SK-N-SH (cell line): ENCODE results near the gene FRY. TPM values are rescaled to one million over a fixed set of nuclear protein-coding genes. Genes with fewer than 3 reads are reported as not detected.

Experiments
- CTCF ChIA-PET: fragments of 300-600, 350-600 bp; formaldehyde crosslinking; extraction: SDS; loops from one replicate; lab custom pipeline; 2021; lab: Yijun Ruan, JAX
- POLR2A ChIA-PET: fragments of 350-600 bp; sonication (Branson Sonifier 250); formaldehyde crosslinking; extraction: SDS; loops from one replicate; lab custom pipeline; 2020; ENCODE audit warnings: antibody characterized with exemption, inconsistent platforms; lab: Yijun Ruan, JAX
- DNase-seq: peaks from one replicate; pipeline ENCODE4 v3.0.0; 2012
- H2AFZ ChIP-seq: fragments of 200-600 bp; sonication (generic); 2 replicates; pipeline ENCODE4 v1.8.1; 2016; ENCODE audit warnings: antibody characterized with exemption, mild to moderate bottlenecking, low read depth
- H3F3A ChIP-seq: fragments of 200-600 bp; sonication (generic); replicated peaks from 2 replicates; pipeline ENCODE3; 2016; ENCODE audit warnings: antibody characterized with exemption, mild to moderate bottlenecking; ENCODE audit not compliant: insufficient read depth
- H3K27ac ChIP-seq, 2 experiments: fragments of 200-500 bp in 1 of 2; fragments of 200-600 bp in 1 of 2; sonication (Bioruptor generic) in 1 of 2; sonication (generic), shearing (Covaris generic) in 1 of 2; 2 replicates each; pipeline versions ENCODE4 v1.5.1 to v1.6.1; 2014 to 2016; ENCODE audit warnings: low read depth in 2 of 2, inconsistent platforms in 1 of 2, low read length in 1 of 2, mild to moderate bottlenecking in 1 of 2, mixed read lengths in 1 of 2
- H3K27me3 ChIP-seq: fragments of 200-600 bp; sonication (generic), shearing (Covaris generic); 2 replicates; pipeline ENCODE4 v1.6.1; 2016; ENCODE audit warnings: mixed run types; ENCODE audit not compliant: insufficient read depth
- H3K36me3 ChIP-seq, 2 experiments: fragments of 200-500 bp in 1 of 2; fragments of 200-600 bp in 1 of 2; sonication (Bioruptor generic) in 1 of 2; sonication (generic) in 1 of 2; replicated peaks in 1 of 2; 2 replicates each; pipeline versions ENCODE3 to v1.5.1; 2014 to 2016; ENCODE audit warnings: low read length in 1 of 2, mild to moderate bottlenecking in 1 of 2; ENCODE audit not compliant: insufficient read depth in 2 of 2, control insufficient read depth in 1 of 2
- H3K4me1 ChIP-seq, 2 experiments: fragments of 200-500 bp in 1 of 2; fragments of 200-600 bp in 1 of 2; sonication (Bioruptor generic) in 1 of 2; sonication (generic), shearing (Covaris generic) in 1 of 2; 2 replicates each; pipeline versions ENCODE4 v1.5.1 to v1.6.1; 2014 to 2016; ENCODE audit warnings: low read depth in 1 of 2, low read length in 1 of 2, mixed run types in 1 of 2; ENCODE audit not compliant: insufficient read depth in 2 of 2, control insufficient read depth in 1 of 2
- H3K4me2 ChIP-seq: fragments of 200-600 bp; sonication (generic), shearing (Covaris generic); 2 replicates; pipeline ENCODE4 v1.6.1; 2017; ENCODE audit warnings: mixed run types
- H3K4me3 ChIP-seq, 2 experiments: fragments of 200-500 bp in 1 of 2; fragments of 200-600 bp in 1 of 2; sonication (Bioruptor generic) in 1 of 2; sonication (generic), shearing (Covaris generic) in 1 of 2; 2 replicates each; pipeline versions ENCODE4 v1.5.1 to v1.8.1; 2014 to 2016; ENCODE audit warnings: low read depth in 2 of 2, inconsistent platforms in 1 of 2, low read length in 1 of 2, mild to moderate bottlenecking in 1 of 2, mixed read lengths in 1 of 2, moderate library complexity in 1 of 2
- H3K79me2 ChIP-seq: fragments of 200-600 bp; sonication (generic); 2 replicates; pipeline ENCODE4 v1.8.1; 2017; ENCODE audit warnings: mild to moderate bottlenecking; ENCODE audit not compliant: insufficient read depth
- H3K9ac ChIP-seq: fragments of 200-600 bp; sonication (generic); 2 replicates; pipeline ENCODE4 v1.6.1; 2017; ENCODE audit warnings: mixed run types
- H3K9me2 ChIP-seq: fragments of 200-600 bp; sonication (generic); 2 replicates; pipeline ENCODE4 v1.6.1; 2017; ENCODE audit warnings: mixed run types
- H3K9me3 ChIP-seq: fragments of 200-600 bp; sonication (generic); 2 replicates; pipeline ENCODE4 v1.6.1; 2017; ENCODE audit warnings: mixed run types, mild to moderate bottlenecking, moderate library complexity
- H4K20me1 ChIP-seq: fragments of 200-600 bp; sonication (generic); 2 replicates; pipeline ENCODE4 v1.6.1; 2017; ENCODE audit warnings: mild to moderate bottlenecking, mixed run types; ENCODE audit not compliant: insufficient read depth
- CHD2 ChIP-seq: fragments of 150-350 bp; IDR thresholded peaks from 2 replicates; pipeline ENCODE4 v1.6.1; 2018; ENCODE audit warnings: low read length; ENCODE audit not compliant: partially characterized antibody
- EP300 ChIP-seq, 2 experiments: IDR thresholded peaks; 2 replicates each; pipeline versions ENCODE4 v1.4.0 to v1.6.1; 2012; ENCODE audit warnings: borderline replicate concordance in 1 of 2, low read depth in 1 of 2, low read length in 1 of 2
- FOXJ3 ChIP-seq: sonication (generic); formaldehyde crosslinking; IDR thresholded peaks from 2 replicates; pipeline ENCODE4 v1.5.1; 2020; ENCODE audit warnings: mild to moderate bottlenecking, missing genetic modification reagents
- GABPA ChIP-seq: IDR thresholded peaks from 2 replicates; pipeline ENCODE4 v1.4.0; 2012; ENCODE audit warnings: low read depth, mild to moderate bottlenecking
- JUND ChIP-seq: IDR thresholded peaks from 2 replicates; pipeline ENCODE4 v1.4.0; 2012
- MEF2A ChIP-seq: IDR thresholded peaks from 2 replicates; pipeline ENCODE4 v1.4.0; 2012; ENCODE audit warnings: low read depth, borderline replicate concordance
- MXI1 ChIP-seq: IDR thresholded peaks from 2 replicates; pipeline ENCODE4 v1.6.1; 2012; ENCODE audit warnings: mild to moderate bottlenecking, low read depth, low read length, improper control_type of control experiment
- NFIC ChIP-seq: IDR thresholded peaks from 2 replicates; pipeline ENCODE4 v1.4.0; 2012; ENCODE audit warnings: borderline replicate concordance
- PBX3 ChIP-seq: IDR thresholded peaks from 2 replicates; pipeline ENCODE4; 2012
- POLR2AphosphoS5 ChIP-seq: IDR thresholded peaks from 2 replicates; pipeline ENCODE4 v1.6.1; 2012; ENCODE audit warnings: low read depth, low read length
- RFX5 ChIP-seq: IDR thresholded peaks from 2 replicates; pipeline ENCODE4 v1.6.1; 2012; ENCODE audit warnings: mild to moderate bottlenecking, improper control_type of control experiment, low read length
- RXRA ChIP-seq: IDR thresholded peaks from 2 replicates; pipeline ENCODE4 v1.4.0; 2012; ENCODE audit warnings: low read depth, mild to moderate bottlenecking, borderline replicate concordance
- SMC3 ChIP-seq: IDR thresholded peaks from 2 replicates; pipeline ENCODE4 v1.6.1; 2012; ENCODE audit warnings: low read depth, low read length, improper control_type of control experiment
- TAF1 ChIP-seq: IDR thresholded peaks from 2 replicates; pipeline ENCODE4 v1.6.1; 2012; ENCODE audit warnings: low read depth, mild to moderate bottlenecking, low read length, moderate library complexity, borderline replicate concordance
- USF1 ChIP-seq: IDR thresholded peaks from 2 replicates; pipeline ENCODE4 v1.4.0; 2012; ENCODE audit warnings: low read depth, borderline replicate concordance
- USF2 ChIP-seq: fragments of 150-350 bp; IDR thresholded peaks from 2 replicates; pipeline ENCODE4 v1.6.1; 2017; ENCODE audit warnings: antibody characterized with exemption, low read length, low read depth, borderline replicate concordance
- ZBTB33 ChIP-seq: IDR thresholded peaks from 2 replicates; pipeline ENCODE4 v1.4.0; 2012; ENCODE audit warnings: low read depth, borderline replicate concordance
- WGBS: methylation state at CpG from one replicate; pipeline ENCODE4 v1.1.6; 2017; ENCODE audit warnings: low lambda C conversion rate; 5-methylcytosine and 5-hydroxymethylcytosine counted together
- polyA plus RNA-seq, 3 experiments: library from polyadenylated mRNA; depleted of rRNA; stranded (reverse); fragments of >200 nt; gene quantifications; 2 replicates each; pipeline ENCODE4 v1.2.3, GENCODE V29; 2012

FRY gene
- polyA plus RNA-seq, 1 of the 3 experiments (the other 2 are of a cell fraction) = 1.4 TPM

GRCh38 chr13:32300406-32300805, 268.8 kb downstream of the FRY start:
- Histone ChIP-seq H4K20me1 (no peaks in the 10 kb centered on the region), H3K9me3 (no peaks in the 10 kb centered on the region), H3F3A (no peaks in the 10 kb centered on the region), H2AFZ (no peak overlapping the region), H3K9ac (no peak overlapping the region), H3K4me2 (no peak overlapping the region), H3K27me3 (no peaks in the 10 kb centered on the region), H3K9me2 (no peaks in the 10 kb centered on the region), H3K4me3 (no peak overlapping the region), H3K4me1 (no peaks in the 10 kb centered on the region), H3K79me2 (no peaks in the 10 kb centered on the region), H3K36me3 (no peaks in the 10 kb centered on the region)
- ChIA-PET POLR2A (interaction anchor here (1.0 kb wide), 1 partner anchor 15 kb away, joined by 3 read pairs; the partner anchor contains the start of genes BRCA2 and ZAR1L), CTCF (interaction anchor here (0.9 kb wide), 1 partner anchor 390 kb away, joined by 3 read pairs; no protein-coding TSS in a partner anchor)
- DNase-seq = no peak
- WGBS = 87% methylated on average over 8 of the region's 8 CpGs
- TF ChIP-seq FOXJ3 (CRISPR knock-in tag) (no peak), RXRA (no peak), POLR2AphosphoS5 (no peak), USF1 (no peak), JUND (no peak), GABPA (no peak), SMC3 (no peak), RFX5 (no peak), MXI1 (no peak), MEF2A (no peak), PBX3 (no peak), TAF1 (no peak), ZBTB33 (no peak), CHD2 (no peak), NFIC (no peak), EP300 (IDR thresholded peaks at IDR 0.05; ENCODE audit: borderline replicate concordance in 1 of 2, low read depth in 1 of 2, low read length in 1 of 2) (no peak), USF2 (no peak)
- TF ChIP-seq, all 33 proteins: peak for 0
- H3K27ac ChIP-seq = no peak overlapping the region
